Bronchial epithelial cell (primary cell): ENCODE measurements around the gene PRTN3. TPM values are rescaled to one million over a fixed set of nuclear protein-coding genes. Genes with fewer than 3 reads are reported as not detected.
"Not testable (repeated sequence)": the region's sequence is repeated elsewhere in the genome, so short reads cannot be mapped to it uniquely, and the experiment has no call there.

Experiments
- DNase-seq: peaks from one replicate; pipeline ENCODE4 v3.0.0-alpha.2; 2010; ENCODE audit warnings: low read depth
- FAIRE-seq: peaks from 2 replicates; lab custom pipeline; 2011; peaks lifted over from hg19 to GRCh38; lab: Jason Lieb, UNC
- H3K27me3 ChIP-seq: 2 replicates; pipeline ENCODE4 v1.5.1; 2011; ENCODE audit warnings: low read length; ENCODE audit not compliant: control insufficient read depth, insufficient read depth
- H3K36me3 ChIP-seq: 2 replicates; pipeline ENCODE4 v1.5.1; 2011; ENCODE audit warnings: low read length; ENCODE audit not compliant: control insufficient read depth, insufficient read depth
- H3K4me3 ChIP-seq: 2 replicates; pipeline ENCODE4 v1.5.1; 2011; ENCODE audit warnings: mild to moderate bottlenecking, low read depth, low read length, control low read depth
- total RNA-seq: library from RNA; depleted of rRNA; stranded (reverse); fragments of >200 nt; gene quantifications from 2 replicates; pipeline ENCODE4 v1.2.1, GENCODE V29; 2014
- TF ChIP-seq, protein P1 (sequence below): IDR thresholded peaks from 2 replicates; pipeline ENCODE4 v1.5.1; 2011; ENCODE audit warnings: mild to moderate bottlenecking, moderate library complexity, low read length, control low read depth, inconsistent platforms; ENCODE audit not compliant: insufficient read depth, severe bottlenecking

The PRTN3 gene
- total RNA-seq, 1 donor from 2014 or later: not detected

- TF ChIP-seq, protein P1, sequence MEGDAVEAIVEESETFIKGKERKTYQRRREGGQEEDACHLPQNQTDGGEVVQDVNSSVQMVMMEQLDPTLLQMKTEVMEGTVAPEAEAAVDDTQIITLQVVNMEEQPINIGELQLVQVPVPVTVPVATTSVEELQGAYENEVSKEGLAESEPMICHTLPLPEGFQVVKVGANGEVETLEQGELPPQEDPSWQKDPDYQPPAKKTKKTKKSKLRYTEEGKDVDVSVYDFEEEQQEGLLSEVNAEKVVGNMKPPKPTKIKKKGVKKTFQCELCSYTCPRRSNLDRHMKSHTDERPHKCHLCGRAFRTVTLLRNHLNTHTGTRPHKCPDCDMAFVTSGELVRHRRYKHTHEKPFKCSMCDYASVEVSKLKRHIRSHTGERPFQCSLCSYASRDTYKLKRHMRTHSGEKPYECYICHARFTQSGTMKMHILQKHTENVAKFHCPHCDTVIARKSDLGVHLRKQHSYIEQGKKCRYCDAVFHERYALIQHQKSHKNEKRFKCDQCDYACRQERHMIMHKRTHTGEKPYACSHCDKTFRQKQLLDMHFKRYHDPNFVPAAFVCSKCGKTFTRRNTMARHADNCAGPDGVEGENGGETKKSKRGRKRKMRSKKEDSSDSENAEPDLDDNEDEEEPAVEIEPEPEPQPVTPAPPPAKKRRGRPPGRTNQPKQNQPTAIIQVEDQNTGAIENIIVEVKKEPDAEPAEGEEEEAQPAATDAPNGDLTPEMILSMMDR: no peak
- Histone ChIP-seq H3K36me3 (no peaks in the 10 kb centered on the region), H3K27me3 (no peaks in the 10 kb centered on the region), H3K4me3 (no peak overlapping the region)
- DNase-seq (no peak), FAIRE-seq (no peak)
Observed at GRCh38 chr19:853014-853585, 12.3 kb downstream of the PRTN3 start.

DNA sequence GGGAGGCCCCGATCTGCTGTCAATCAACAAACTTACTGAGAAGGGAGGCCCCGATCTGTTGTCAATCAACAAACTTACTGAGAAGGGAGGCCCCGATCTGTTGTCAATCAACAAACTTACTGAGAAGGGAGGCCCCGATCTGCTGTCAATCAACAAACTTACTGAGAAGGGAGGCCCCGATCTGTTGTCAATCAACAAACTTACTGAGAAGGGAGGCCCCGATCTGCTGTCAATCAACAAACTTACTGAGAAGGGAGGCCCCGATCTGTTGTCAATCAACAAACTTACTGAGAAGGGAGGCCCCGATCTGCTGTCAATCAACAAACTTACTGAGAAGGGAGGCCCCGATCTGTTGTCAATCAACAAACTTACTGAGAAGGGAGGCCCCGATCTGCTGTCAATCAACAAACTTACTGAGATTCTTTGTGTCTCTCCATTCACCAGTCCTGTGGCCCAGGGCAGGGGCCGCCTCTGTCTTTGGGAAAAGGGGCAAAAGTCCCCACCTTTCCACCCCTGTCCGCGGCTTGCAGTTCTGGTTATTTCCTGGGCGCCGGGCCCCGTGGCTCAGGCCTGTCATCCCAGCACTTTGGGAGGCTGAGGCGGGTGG lies 12.9 kb downstream of the PRTN3 start:
- H3K4me3 ChIP-seq, H3K27me3 ChIP-seq, DNase-seq, FAIRE-seq, H3K36me3 ChIP-seq: not testable (repeated sequence)

GRCh38 chr19:854549-854948 lies 13.8 kb downstream of the PRTN3 start:
- FAIRE-seq: no peak
- TF ChIP-seq, protein P1: no peak
- H3K27me3 ChIP-seq: no peaks in the 10 kb centered on the region
- no peaks in the 10 kb centered on the region for H3K36me3 ChIP-seq
- no peak for DNase-seq
- H3K4me3 ChIP-seq: no peak overlapping the region

DNA sequence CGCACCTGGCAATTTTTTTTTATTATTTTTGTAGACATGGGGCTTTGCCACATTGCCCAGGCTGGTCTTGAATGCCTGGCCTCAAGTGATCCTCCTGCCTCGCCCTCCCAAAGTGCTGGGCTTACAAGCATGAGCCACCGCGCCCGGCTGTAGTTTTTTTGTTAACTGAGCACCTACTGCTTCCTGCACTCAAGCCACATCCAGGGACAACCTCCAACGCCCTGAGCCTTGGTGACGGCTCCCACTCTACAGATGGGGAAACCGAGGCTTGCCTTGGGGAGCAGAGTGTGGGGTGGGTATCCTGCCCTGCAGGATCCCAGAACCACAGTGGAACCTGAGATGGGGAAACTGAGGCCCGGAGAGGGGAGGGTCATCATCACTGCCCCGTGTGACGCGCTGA lies 14.3 kb downstream of the PRTN3 start:
- FAIRE-seq (no peak), DNase-seq (no peak)
- TF ChIP-seq, protein P1: no peak

DNA sequence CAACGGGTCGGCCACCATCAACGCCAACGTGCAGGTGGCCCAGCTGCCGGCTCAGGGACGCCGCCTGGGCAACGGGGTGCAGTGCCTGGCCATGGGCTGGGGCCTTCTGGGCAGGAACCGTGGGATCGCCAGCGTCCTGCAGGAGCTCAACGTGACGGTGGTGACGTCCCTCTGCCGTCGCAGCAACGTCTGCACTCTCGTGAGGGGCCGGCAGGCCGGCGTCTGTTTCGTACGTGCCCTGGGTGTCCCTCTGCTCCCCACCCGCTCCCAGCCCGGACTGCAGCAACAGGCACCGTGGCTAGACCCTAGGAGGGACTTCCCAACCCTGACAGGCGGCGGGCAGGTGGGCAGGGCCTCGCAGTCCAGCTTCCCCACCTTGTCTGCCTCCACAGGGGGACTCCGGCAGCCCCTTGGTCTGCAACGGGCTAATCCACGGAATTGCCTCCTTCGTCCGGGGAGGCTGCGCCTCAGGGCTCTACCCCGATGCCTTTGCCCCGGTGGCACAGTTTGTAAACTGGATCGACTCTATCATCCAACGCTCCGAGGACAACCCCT lies 14.8 kb downstream of the PRTN3 start:
- Histone ChIP-seq H3K36me3 (no peaks in the 10 kb centered on the region), H3K4me3 (no peak overlapping the region), H3K27me3 (no peaks in the 10 kb centered on the region)
- FAIRE-seq (no peak), DNase-seq (no peak)
- TF ChIP-seq, protein P1: no peak

More for the DNA sequence above, 14.3 kb downstream of the PRTN3 start:
- no peaks in the 10 kb centered on the region for H3K27me3 ChIP-seq
- H3K4me3 ChIP-seq: no peak overlapping the region
- no peaks in the 10 kb centered on the region for H3K36me3 ChIP-seq

GRCh38 chr19:858284-858683 lies 17.5 kb downstream of the PRTN3 start:
- FAIRE-seq: no peak
- Histone ChIP-seq H3K4me3 (no peak overlapping the region), H3K36me3 (no peaks in the 10 kb centered on the region), H3K27me3 (no peaks in the 10 kb centered on the region)
- TF ChIP-seq, protein P1: no peak
- DNase-seq: no peak
